Osteoblast (primary cell): ENCODE measurements around the gene OPTN. TPM values are rescaled to one million over a fixed set of nuclear protein-coding genes. Genes with fewer than 3 reads are reported as not detected.

Experiments used
- DNase-seq: peaks from one replicate; pipeline ENCODE4 v3.0.0; 2011; ENCODE audit warnings: low spot score, mixed read lengths; ENCODE audit not compliant: insufficient read length; ENCODE audit errors: missing footprints
- H2AFZ ChIP-seq: 2 replicates; pipeline ENCODE4 v1.6.0; 2011; ENCODE audit warnings: mild to moderate bottlenecking, low read length
- H3K27ac ChIP-seq: 2 replicates; pipeline ENCODE4 v1.5.1; 2011; ENCODE audit warnings: mild to moderate bottlenecking, low read depth, low read length, moderate library complexity
- H3K27me3 ChIP-seq: 2 replicates; pipeline ENCODE4 v1.6.0; 2012; ENCODE audit warnings: mild to moderate bottlenecking, control low read depth, inconsistent platforms, low read length, moderate library complexity; ENCODE audit not compliant: insufficient read depth
- H3K36me3 ChIP-seq: 2 replicates; pipeline ENCODE4 v1.5.1; 2011; ENCODE audit warnings: mild to moderate bottlenecking, low read length, control low read depth, moderate library complexity; ENCODE audit not compliant: insufficient read depth
- H3K4me1 ChIP-seq: 2 replicates; pipeline ENCODE4 v1.5.1; 2011; ENCODE audit warnings: mild to moderate bottlenecking, low read length, control low read depth, moderate library complexity; ENCODE audit not compliant: insufficient read depth
- H3K4me2 ChIP-seq: 2 replicates; pipeline ENCODE4 v1.6.0; 2011; ENCODE audit warnings: mild to moderate bottlenecking, low read length; ENCODE audit not compliant: insufficient read depth
- H3K4me3 ChIP-seq: fragments of 200-600 bp; sonication (generic); 3 replicates; pipeline ENCODE4 v1.5.1; 2012; ENCODE audit warnings: mild to moderate bottlenecking, low read length, inconsistent platforms; ENCODE audit not compliant: insufficient read depth
- H3K79me2 ChIP-seq: 2 replicates; pipeline ENCODE4 v1.6.0; 2012; ENCODE audit warnings: mild to moderate bottlenecking, low read length, control low read depth, inconsistent platforms; ENCODE audit not compliant: insufficient read depth
- H3K9me3 ChIP-seq: 2 replicates; pipeline ENCODE4 v1.5.1; 2011; ENCODE audit warnings: low read depth, low read length, control low read depth
- H4K20me1 ChIP-seq: 2 replicates; pipeline ENCODE4 v1.6.0; 2012; ENCODE audit warnings: mild to moderate bottlenecking, low read length, control low read depth; ENCODE audit not compliant: insufficient read depth
- total RNA-seq: library from RNA; depleted of rRNA; stranded (reverse); fragments of >200 nt; gene quantifications from 2 replicates; pipeline ENCODE4 v1.2.3, GENCODE V29; 2012
- TF ChIP-seq, protein P1 (sequence below): IDR thresholded peaks from 2 replicates; pipeline ENCODE4 v1.5.1; 2011; ENCODE audit warnings: mild to moderate bottlenecking, low read depth, low read length, moderate library complexity; ENCODE audit errors: extremely low read depth

The OPTN gene
- total RNA-seq, 1 donor: 140 TPM

DNA sequence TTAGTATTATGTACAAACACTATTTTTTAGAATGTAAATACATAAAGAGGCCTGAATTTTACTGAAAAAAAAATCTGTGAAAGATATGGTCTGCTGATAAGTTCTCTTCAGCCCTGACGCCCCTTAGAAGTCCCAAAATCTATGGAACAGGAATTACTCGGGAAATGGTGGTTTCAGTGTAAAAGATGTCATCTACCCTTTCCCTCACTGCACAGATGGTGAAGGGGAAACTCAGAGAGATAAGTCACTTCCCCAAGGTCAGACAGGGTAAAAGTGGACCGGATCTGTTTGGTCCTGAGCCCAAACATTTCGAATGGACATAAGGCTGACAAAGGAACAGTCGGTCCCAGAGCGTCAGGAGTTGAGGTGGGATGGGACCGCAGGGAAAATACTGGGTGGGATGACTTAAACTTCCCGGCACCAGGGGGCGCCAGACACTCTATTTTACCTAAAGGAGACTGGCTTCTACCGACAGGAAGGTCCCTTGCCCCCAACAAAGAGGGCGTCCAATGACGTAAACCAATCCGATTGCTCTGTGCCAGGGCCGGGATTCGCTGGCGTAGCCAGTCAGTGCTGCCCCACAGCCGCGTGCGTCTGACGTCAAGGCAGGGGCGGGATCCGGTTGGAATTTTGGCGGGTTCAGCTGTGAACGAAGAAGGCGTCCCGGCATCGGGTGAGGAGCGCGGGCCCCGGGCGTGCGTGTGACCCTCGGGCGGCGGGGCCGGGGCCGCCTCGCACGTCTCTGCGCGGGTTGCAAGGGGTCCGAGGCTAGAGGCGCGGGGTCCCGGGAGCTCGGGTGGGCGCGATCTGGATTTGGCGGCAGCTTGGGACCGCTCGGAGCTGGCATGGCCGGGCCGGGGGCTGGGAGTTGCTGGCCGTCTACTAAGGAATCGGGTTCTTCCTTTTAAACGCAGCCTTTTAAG lies 61.2 kb downstream of the OPTN start, which contains the start of gene MCM10:
Gene MCM10, plus strand, starts transcription at position 625 of the 923 bp plus-strand sequence. CDS start 2,645 bp downstream, outside the sequence.
- Histone ChIP-seq H3K4me2 (peak within 1 kb of the TSS; percentile 100), H3K36me3 (no peaks in the 10 kb centered on the region), H3K4me1 (peaks cover 13% of the 10 kb centered on the region), H2AFZ (peak within 1 kb of the TSS; percentile 100), H3K79me2 (peaks cover 18% of the 10 kb centered on the region), H3K4me3 (peak within 1 kb of the TSS; percentile 82), H3K9me3 (no peaks in the 10 kb centered on the region), H4K20me1 (no peaks in the 10 kb centered on the region), H3K27ac (peak within 1 kb of the TSS; percentile 66), H3K27me3 (no peaks in the 10 kb centered on the region)
- TF ChIP-seq, protein P1, sequence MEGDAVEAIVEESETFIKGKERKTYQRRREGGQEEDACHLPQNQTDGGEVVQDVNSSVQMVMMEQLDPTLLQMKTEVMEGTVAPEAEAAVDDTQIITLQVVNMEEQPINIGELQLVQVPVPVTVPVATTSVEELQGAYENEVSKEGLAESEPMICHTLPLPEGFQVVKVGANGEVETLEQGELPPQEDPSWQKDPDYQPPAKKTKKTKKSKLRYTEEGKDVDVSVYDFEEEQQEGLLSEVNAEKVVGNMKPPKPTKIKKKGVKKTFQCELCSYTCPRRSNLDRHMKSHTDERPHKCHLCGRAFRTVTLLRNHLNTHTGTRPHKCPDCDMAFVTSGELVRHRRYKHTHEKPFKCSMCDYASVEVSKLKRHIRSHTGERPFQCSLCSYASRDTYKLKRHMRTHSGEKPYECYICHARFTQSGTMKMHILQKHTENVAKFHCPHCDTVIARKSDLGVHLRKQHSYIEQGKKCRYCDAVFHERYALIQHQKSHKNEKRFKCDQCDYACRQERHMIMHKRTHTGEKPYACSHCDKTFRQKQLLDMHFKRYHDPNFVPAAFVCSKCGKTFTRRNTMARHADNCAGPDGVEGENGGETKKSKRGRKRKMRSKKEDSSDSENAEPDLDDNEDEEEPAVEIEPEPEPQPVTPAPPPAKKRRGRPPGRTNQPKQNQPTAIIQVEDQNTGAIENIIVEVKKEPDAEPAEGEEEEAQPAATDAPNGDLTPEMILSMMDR: peak; percentile 95
- DNase-seq: peak; percentile 99

DNA sequence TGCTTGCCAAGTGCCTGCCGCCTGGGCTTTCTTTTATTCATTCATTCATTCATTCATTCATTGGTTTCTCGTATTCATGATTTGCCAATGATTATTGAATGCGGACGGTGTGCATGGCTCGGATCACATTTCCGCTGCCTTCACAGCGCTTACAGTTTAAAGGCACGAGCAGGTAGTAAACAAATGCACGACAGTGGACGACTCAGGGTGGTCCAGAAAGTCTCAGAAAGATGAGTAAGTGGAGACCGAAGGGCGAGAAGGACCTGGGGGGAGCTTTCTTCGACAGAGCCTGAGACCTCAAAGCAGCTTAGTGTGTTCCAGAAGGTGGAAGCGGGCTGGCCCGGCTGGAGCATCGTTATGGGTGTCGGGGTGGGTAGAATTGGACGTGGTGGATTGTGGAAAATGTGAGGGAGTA lies 61.9 kb downstream of the OPTN start:
- TF ChIP-seq, protein P1: no peak
- DNase-seq: peak; percentile 77
- H3K27ac ChIP-seq: peak overlapping the region; percentile 31
- H3K27me3 ChIP-seq: no peaks in the 10 kb centered on the region
- H3K4me2 ChIP-seq: peak overlapping the region; percentile 100
- H3K4me3 ChIP-seq: peak overlapping the region; percentile 82
- no peaks in the 10 kb centered on the region for H3K9me3 ChIP-seq
- H2AFZ ChIP-seq: peak overlapping the region; percentile 81
- peaks cover 18% of the 10 kb centered on the region for H3K79me2 ChIP-seq
- peaks cover 13% of the 10 kb centered on the region for H3K4me1 ChIP-seq
- no peaks in the 10 kb centered on the region for H4K20me1 ChIP-seq
- no peaks in the 10 kb centered on the region for H3K36me3 ChIP-seq

DNA sequence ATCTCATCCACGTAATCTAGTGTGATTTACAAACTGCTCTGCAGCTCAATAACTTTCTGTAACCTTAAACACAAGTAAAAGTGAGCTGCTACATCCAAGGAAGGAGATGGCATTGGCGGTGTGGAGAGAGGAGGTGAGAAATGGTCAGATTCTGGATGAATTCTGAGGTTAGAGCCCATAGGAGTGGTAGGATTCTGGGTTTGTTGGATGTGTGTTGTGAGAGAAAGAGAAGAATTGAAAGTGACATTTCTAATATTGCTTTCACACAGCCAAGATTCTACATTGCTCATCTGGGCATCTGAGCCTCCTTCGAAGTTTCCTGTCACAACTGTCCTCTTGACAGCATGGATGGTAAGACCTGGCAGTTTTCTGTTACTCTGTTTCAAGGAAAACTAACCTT lies 63.9 kb downstream of the OPTN start:
- Histone ChIP-seq H3K79me2 (peaks cover 18% of the 10 kb centered on the region), H3K4me1 (peaks cover 13% of the 10 kb centered on the region), H3K27ac (no peak overlapping the region), H2AFZ (peak overlapping the region; percentile 78), H3K4me2 (no peak overlapping the region), H3K36me3 (no peaks in the 10 kb centered on the region), H3K9me3 (no peaks in the 10 kb centered on the region), H4K20me1 (no peaks in the 10 kb centered on the region), H3K27me3 (no peaks in the 10 kb centered on the region), H3K4me3 (no peak overlapping the region)
- TF ChIP-seq, protein P1: no peak
- DNase-seq: no peak

DNA sequence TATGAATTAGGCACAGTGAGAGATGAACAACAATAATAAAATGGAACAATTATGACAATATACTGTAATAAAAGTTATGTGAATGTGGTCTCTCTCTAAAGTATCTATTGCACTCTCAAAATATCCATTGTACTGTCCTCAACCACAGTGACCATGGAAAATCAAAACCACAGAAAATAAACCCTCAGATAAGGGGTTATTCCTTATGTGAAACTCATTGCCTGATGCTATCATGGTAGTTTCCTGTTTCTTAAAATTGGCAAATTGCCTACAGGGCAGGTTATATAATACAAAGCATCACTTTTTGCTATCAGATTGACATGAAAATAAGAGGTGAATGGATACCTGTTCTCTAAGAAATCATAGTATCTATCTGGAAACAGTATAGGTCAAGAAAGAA lies 65.2 kb downstream of the OPTN start:
- Histone ChIP-seq H3K27ac (no peak overlapping the region), H3K36me3 (no peaks in the 10 kb centered on the region), H2AFZ (no peak overlapping the region), H3K4me3 (no peak overlapping the region), H4K20me1 (no peaks in the 10 kb centered on the region), H3K4me2 (no peak overlapping the region), H3K9me3 (no peaks in the 10 kb centered on the region), H3K4me1 (peaks cover 13% of the 10 kb centered on the region), H3K27me3 (no peaks in the 10 kb centered on the region), H3K79me2 (peaks cover 18% of the 10 kb centered on the region)
- no peak for DNase-seq
- TF ChIP-seq, protein P1: no peak
